Pancreas (tissue), 10 donors: ENCODE results near the gene ADAMTS8. TPM values are rescaled to one million over a fixed set of nuclear protein-coding genes. Genes with fewer than 3 reads are reported as not detected.

Experiments
- ATAC-seq, 4 donors: fragments of 200-7000 bp; cut with Tn5 transposase; one replicate each; pipeline versions ENCODE4 v1.8.0 to v1.9.1; 2020; ENCODE audit warnings: mild to moderate bottlenecking in 4 of 4, moderate library complexity in 4 of 4
- DNase-seq, 6 donors: peaks; one replicate each; pipeline ENCODE4 v3.0.0-alpha.2; 2020
- FAIRE-seq: peaks from 2 replicates; lab custom pipeline; 2012; peaks lifted over from hg19 to GRCh38; lab: Jason Lieb, UNC
- H3K27ac ChIP-seq, 4 donors: fragments of 200-600 bp; sonication (generic); 1 replicate in 3 of 4; 2 replicates in 1 of 4; pipeline versions ENCODE4 v1.5.0 to v1.8.0; 2020
- H3K27me3 ChIP-seq, 4 donors: fragments of 200-600 bp; one replicate each; pipeline ENCODE4 v1.8.0; 2021
- H3K36me3 ChIP-seq, 3 donors: fragments of 200-600 bp; sonication (generic) in 1 of 3; one replicate each; pipeline versions ENCODE4 v1.5.0 to v1.8.0; 2020 to 2021
- H3K4me1 ChIP-seq, 3 donors: fragments of 200-600 bp; one replicate each; pipeline ENCODE4 v1.8.0; 2021
- H3K4me3 ChIP-seq, 4 donors: fragments of 200-600 bp; sonication (generic) in 2 of 4; one replicate each; pipeline versions ENCODE4 v1.5.0 to v1.8.0; 2020 to 2021
- H3K9me3 ChIP-seq, 4 donors: fragments of 200-600 bp; one replicate each; pipeline ENCODE4 v1.8.0; 2021
- CTCF ChIP-seq, 4 donors: fragments of 200-600 bp; sonication (generic) in 3 of 4; IDR thresholded peaks; one replicate each; pipeline versions ENCODE4 v1.5.0 to v1.8.0; 2021; ENCODE audit warnings: antibody characterized with exemption in 4 of 4
- WGBS, 2 donors: extraction: QIAGEN DNeasy Blood & Tissue Kit; methylation state at CpG; one replicate each; pipeline ENCODE4 v1.1.7; 2013; 5-methylcytosine and 5-hydroxymethylcytosine counted together
- intact Hi-C, 3 donors: fragments of 100-400 bp; cut with DNase I; formaldehyde crosslinking; loops; one replicate each; pipeline versions ENCODE4 v1.11.1 to v1.14.2; 2022
- polyA plus RNA-seq, 2 donors: library from polyadenylated mRNA; stranded (reverse); fragments of 200-250 nt; gene quantifications; one replicate each; pipeline ENCODE4 v1.2.3, GENCODE V29; 2013
- total RNA-seq, 6 donors: library from RNA; stranded (reverse); fragmentation: NEBNext Ultra II Directional in 4 of 6; extraction: Animal tissue kit (Norgen Biotek cat#: 25700) in 4 of 6; gene quantifications; one replicate each; pipeline versions ENCODE4 v1.2.1 to v1.2.4, GENCODE V29; 2021 to 2023
- donor health status: healthy with polysubstance abuse.
- donor health status: DM: no; HTN: no; CAD: no; lungs with moderate emphysema.
- donor health status: DM: no; HTN: no; CAD: no.
- donor health status: control.
- donor health status: control.
- donor health status: Bipolar disorder and iron deficiency.
- donor health status: DM: yes; HTN: yes; CAD: no.
- donor health status: DM: no; HTN: no; CAD: no.
- donor health status: DM: no; HTN: no; CAD: no.
- donor health status: DM: yes; HTN: yes; CAD: no.

ADAMTS8 gene
- total and polyA plus RNA-seq, 8 donors, result 0.04 to 1.6 (median 0.42) TPM; not detected in 1

- 80 to 89% methylated on average over 12 of the region's 12 CpGs for WGBS, 2 donors
- ATAC-seq, result peak in 1 of 4 donors; percentile 38
- H3K9me3 ChIP-seq, result no peaks in the 10 kb centered on the region
- no peak overlapping the region for H3K4me3 ChIP-seq
- H3K4me1 ChIP-seq, result no peaks in the 10 kb centered on the region
- DNase-seq, result no peak
- H3K27me3 ChIP-seq, result no peaks in the 10 kb centered on the region
- intact Hi-C loops, result no loop called here
- no peak for TF ChIP-seq CTCF (IDR thresholded peaks at IDR 0.05)
- H3K27ac ChIP-seq, result no peak overlapping the region
- no peaks in the 10 kb centered on the region for H3K36me3 ChIP-seq
- FAIRE-seq, result no peak
Measured at GRCh38 chr11:130476200-130476921, 48.0 kb upstream of the ADAMTS8 start.

GRCh38 chr11:130475426-130476053 is 47.1 kb upstream of the ADAMTS8 start:
- no peak for ATAC-seq
- intact Hi-C loops, result no loop called here
- no peak overlapping the region for H3K27ac ChIP-seq
- H3K4me1 ChIP-seq, result no peaks in the 10 kb centered on the region
- H3K9me3 ChIP-seq, result no peaks in the 10 kb centered on the region
- 84 to 90% methylated on average over 10 of the region's 10 CpGs for WGBS, 2 donors
- H3K27me3 ChIP-seq, result no peaks in the 10 kb centered on the region
- no peaks in the 10 kb centered on the region for H3K36me3 ChIP-seq
- no peak for TF ChIP-seq CTCF (IDR thresholded peaks at IDR 0.05)
- no peak overlapping the region for H3K4me3 ChIP-seq
- no peak for DNase-seq
- no peak for FAIRE-seq

- TF ChIP-seq CTCF (IDR thresholded peaks at IDR 0.05), result no peak
- Histone ChIP-seq H3K9me3 (no peaks in the 10 kb centered on the region), H3K27ac (no peak overlapping the region), H3K27me3 (no peaks in the 10 kb centered on the region), H3K4me3 (no peak overlapping the region), H3K4me1 (no peaks in the 10 kb centered on the region), H3K36me3 (no peaks in the 10 kb centered on the region)
- WGBS, 2 donors, result 83 to 92% methylated on average over 12 of the region's 12 CpGs
- FAIRE-seq, result no peak
- no peak for DNase-seq
- no peak for ATAC-seq
- intact Hi-C loops, result no loop called here
Measured at GRCh38 chr11:130474637-130475400, 46.4 kb upstream of the ADAMTS8 start.

GRCh38 chr11:130473795-130474377 is 45.5 kb upstream of the ADAMTS8 start:
- Histone ChIP-seq H3K4me3 (no peak overlapping the region), H3K9me3 (no peaks in the 10 kb centered on the region), H3K4me1 (no peaks in the 10 kb centered on the region), H3K27me3 (no peaks in the 10 kb centered on the region), H3K36me3 (no peaks in the 10 kb centered on the region), H3K27ac (no peak overlapping the region)
- ATAC-seq (no peak), FAIRE-seq (no peak), DNase-seq (no peak)
- intact Hi-C loops, result no loop called here
- WGBS, 2 donors, result 86 to 90% methylated on average over 21 of the region's 21 CpGs
- no peak for TF ChIP-seq CTCF (IDR thresholded peaks at IDR 0.05)
